ENCODE data around the gene TRIM62.

The TRIM62 gene

GRCh38 chr1:33096363-33097005 is 85.4 kb downstream of the TRIM62 start:
- DNase-seq = no peak
